Osteocyte (in vitro differentiated cells): ENCODE measurements around the gene DCDC2. TPM values are rescaled to one million over a fixed set of nuclear protein-coding genes. Genes with fewer than 3 reads are reported as not detected.
A peak's percentile ranks its signal among the peaks of the same experiment; 100 is the strongest.
"Not testable (repeated sequence)": the region's sequence is repeated elsewhere in the genome, so short reads cannot be mapped to it uniquely, and the experiment has no call there.

Experiments
- DNase-seq: peaks from one replicate; pipeline ENCODE4 v3.0.0; 2021; ENCODE audit warnings: mixed read lengths; ENCODE audit not compliant: unreplicated experiment; ENCODE audit errors: extremely low spot score
- H3K27ac Mint-ChIP-seq: one replicate; pipeline ENCODE4 v1.8.0; 2021; ENCODE audit warnings: mild to moderate bottlenecking, mixed read lengths; ENCODE audit not compliant: unreplicated experiment
- H3K27me3 Mint-ChIP-seq: one replicate; pipeline ENCODE4 v1.8.0; 2021; ENCODE audit warnings: mixed read lengths; ENCODE audit not compliant: unreplicated experiment
- H3K36me3 Mint-ChIP-seq: one replicate; pipeline ENCODE4 v1.8.0; 2021; ENCODE audit warnings: mixed read lengths; ENCODE audit not compliant: unreplicated experiment
- H3K4me1 Mint-ChIP-seq: one replicate; pipeline ENCODE4 v1.8.0; 2021; ENCODE audit warnings: mixed read lengths; ENCODE audit not compliant: unreplicated experiment
- H3K4me3 Mint-ChIP-seq: one replicate; pipeline ENCODE4 v1.8.0; 2021; ENCODE audit warnings: mild to moderate bottlenecking, moderate library complexity, mixed read lengths; ENCODE audit not compliant: unreplicated experiment
- H3K9me3 Mint-ChIP-seq: one replicate; pipeline ENCODE4 v1.8.0; 2021; ENCODE audit warnings: mixed read lengths; ENCODE audit not compliant: unreplicated experiment
- total RNA-seq: library from RNA; stranded (reverse); gene quantifications from 2 replicates; pipeline ENCODE4 v1.2.1, GENCODE V29; 2021
- TF ChIP-seq, protein P1 (sequence below): fragments of 200-600 bp; sonication (generic); IDR thresholded peaks from 2 replicates; pipeline ENCODE4 v1.5.0; 2021; ENCODE audit warnings: antibody characterized with exemption, mild to moderate bottlenecking, moderate library complexity

Gene DCDC2
- total RNA-seq, 1 donor from 2014 or later, result 1.0 TPM

DNA sequence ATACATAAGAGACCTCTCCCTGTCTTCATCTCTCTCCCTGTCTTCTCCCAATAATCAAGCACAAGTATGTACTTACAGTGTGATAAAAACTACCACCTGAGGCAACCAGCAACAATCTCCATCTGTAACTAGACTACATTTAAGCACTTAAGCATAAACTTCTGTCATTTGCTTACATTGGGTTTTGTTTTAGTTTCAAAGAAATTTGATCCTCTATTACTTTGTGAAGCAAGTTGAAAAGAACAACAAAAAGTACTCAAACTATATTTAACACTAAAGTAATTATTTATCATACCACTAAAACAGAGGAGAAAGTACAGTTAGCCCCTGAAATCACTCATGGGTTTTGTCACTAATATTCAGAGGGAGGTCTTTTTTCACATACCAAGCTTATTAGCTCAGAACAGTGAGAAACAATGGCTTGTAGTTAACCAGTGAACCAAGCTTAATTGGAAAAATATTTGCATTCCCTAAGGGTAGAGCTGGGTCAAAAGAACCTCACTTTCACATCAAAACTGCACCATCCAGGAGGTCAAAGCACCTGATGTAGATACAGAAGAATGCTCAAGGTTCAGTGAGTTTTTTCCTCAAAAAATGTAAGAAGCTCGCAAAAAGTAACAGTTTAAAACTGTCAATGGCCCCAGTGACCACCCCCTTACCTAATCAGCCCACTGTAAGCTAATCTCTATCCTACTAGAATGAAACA lies 34.1 kb downstream of the DCDC2 start:
- Mint-ChIP-seq H3K27ac (no peak overlapping the region), H3K4me3 (no peak overlapping the region), H3K36me3 (no peaks in the 10 kb centered on the region), H3K27me3 (no peaks in the 10 kb centered on the region), H3K4me1 (peaks cover 10% of the 10 kb centered on the region), H3K9me3 (no peaks in the 10 kb centered on the region)
- DNase-seq, result no peak
- TF ChIP-seq, protein P1, sequence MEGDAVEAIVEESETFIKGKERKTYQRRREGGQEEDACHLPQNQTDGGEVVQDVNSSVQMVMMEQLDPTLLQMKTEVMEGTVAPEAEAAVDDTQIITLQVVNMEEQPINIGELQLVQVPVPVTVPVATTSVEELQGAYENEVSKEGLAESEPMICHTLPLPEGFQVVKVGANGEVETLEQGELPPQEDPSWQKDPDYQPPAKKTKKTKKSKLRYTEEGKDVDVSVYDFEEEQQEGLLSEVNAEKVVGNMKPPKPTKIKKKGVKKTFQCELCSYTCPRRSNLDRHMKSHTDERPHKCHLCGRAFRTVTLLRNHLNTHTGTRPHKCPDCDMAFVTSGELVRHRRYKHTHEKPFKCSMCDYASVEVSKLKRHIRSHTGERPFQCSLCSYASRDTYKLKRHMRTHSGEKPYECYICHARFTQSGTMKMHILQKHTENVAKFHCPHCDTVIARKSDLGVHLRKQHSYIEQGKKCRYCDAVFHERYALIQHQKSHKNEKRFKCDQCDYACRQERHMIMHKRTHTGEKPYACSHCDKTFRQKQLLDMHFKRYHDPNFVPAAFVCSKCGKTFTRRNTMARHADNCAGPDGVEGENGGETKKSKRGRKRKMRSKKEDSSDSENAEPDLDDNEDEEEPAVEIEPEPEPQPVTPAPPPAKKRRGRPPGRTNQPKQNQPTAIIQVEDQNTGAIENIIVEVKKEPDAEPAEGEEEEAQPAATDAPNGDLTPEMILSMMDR, result no peak

GRCh38 chr6:24322924-24323323 lies 34.9 kb downstream of the DCDC2 start:
- H3K4me3 Mint-ChIP-seq, result no peak overlapping the region
- no peaks in the 10 kb centered on the region for H3K9me3 Mint-ChIP-seq
- H3K4me1 Mint-ChIP-seq, result peaks cover 10% of the 10 kb centered on the region
- no peak overlapping the region for H3K27ac Mint-ChIP-seq
- H3K27me3 Mint-ChIP-seq, result no peaks in the 10 kb centered on the region
- no peak for DNase-seq
- H3K36me3 Mint-ChIP-seq, result no peaks in the 10 kb centered on the region
- TF ChIP-seq, protein P1, result no peak

DNA sequence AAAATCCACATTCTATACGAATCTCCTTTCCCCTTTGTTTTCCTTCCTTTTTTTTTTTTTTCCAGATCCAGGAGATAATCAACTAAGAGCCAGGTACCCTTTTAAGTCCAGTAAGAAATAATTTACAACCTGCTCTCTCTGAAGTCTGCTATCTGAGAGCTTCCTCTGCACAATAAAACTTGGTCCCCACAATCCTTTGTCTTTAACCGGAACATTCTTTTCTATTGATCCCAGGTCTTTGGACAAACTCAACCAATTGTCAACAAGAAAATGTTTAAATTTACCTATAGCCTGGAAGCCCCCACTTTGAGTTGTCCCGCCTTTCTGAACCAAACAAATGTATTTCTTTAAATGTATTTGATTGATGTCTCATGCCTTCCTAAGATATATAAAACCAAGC lies 35.4 kb downstream of the DCDC2 start:
- H3K4me3 Mint-ChIP-seq, H3K36me3 Mint-ChIP-seq, H3K27ac Mint-ChIP-seq, H3K27me3 Mint-ChIP-seq, H3K9me3 Mint-ChIP-seq, H3K4me1 Mint-ChIP-seq, DNase-seq: not testable (repeated sequence)

DNA sequence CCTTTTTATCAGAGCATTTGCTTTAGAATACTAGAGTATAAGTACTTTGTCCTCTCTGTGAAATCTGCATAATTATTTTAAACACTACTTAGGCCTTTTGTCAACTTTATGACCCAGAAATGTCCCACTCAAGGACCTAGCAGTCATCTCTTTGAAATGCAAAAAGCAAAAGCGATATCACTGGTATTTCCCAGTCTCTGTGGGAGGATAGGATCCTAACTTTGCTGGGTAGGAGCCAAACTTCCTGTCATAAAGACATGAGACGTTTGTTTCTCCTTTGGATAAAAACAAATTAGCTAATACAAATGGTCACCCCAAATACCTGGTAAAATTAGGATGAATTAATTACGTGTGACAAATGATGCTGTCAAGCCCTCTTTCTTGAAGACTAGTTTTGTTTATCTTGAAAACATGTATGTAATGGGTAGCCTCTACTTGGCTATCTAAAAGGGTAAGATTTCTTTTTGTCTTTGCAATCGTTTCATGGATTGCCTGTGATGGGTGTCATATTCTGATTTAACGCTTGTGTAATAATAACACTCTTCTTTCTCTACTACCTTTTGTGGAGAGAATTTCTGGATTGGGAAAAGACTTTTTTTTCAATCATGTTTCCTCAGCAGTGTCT lies 36.2 kb downstream of the DCDC2 start:
- Mint-ChIP-seq H3K36me3 (no peaks in the 10 kb centered on the region), H3K27me3 (no peaks in the 10 kb centered on the region), H3K4me3 (no peak overlapping the region), H3K9me3 (no peaks in the 10 kb centered on the region), H3K27ac (no peak overlapping the region), H3K4me1 (peaks cover 10% of the 10 kb centered on the region)
- TF ChIP-seq, protein P1, result no peak
- DNase-seq, result no peak

GRCh38 chr6:24313251-24314141 lies 44.4 kb downstream of the DCDC2 start:
- no peaks in the 10 kb centered on the region for H3K9me3 Mint-ChIP-seq
- DNase-seq, result no peak
- no peaks in the 10 kb centered on the region for H3K36me3 Mint-ChIP-seq
- TF ChIP-seq, protein P1, result no peak
- H3K27ac Mint-ChIP-seq, result peak overlapping the region; percentile 57
- no peaks in the 10 kb centered on the region for H3K27me3 Mint-ChIP-seq
- peaks cover 20% of the 10 kb centered on the region for H3K4me1 Mint-ChIP-seq
- H3K4me3 Mint-ChIP-seq, result peak overlapping the region; percentile 11

DNA sequence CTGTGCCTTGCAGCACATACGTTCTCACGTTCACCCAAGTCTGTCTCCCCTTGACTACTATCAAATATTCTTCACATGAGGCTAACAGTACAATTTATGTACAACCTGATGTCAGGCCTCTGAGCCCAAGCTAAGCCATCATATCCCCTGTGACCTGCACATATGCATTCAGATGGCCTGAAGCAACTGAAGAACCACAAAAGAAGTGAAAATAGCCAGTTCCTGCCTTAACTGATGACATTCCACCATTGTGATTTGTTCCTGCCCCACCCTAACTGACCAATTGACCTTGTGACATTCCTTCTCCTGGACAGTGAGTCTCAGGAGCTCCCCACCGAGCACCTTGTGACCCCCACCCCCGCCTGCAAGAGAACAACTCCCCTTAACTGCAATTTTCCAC lies 46.1 kb downstream of the DCDC2 start:
- H3K4me3 Mint-ChIP-seq, H3K27me3 Mint-ChIP-seq, H3K9me3 Mint-ChIP-seq, H3K27ac Mint-ChIP-seq, H3K36me3 Mint-ChIP-seq, DNase-seq: not testable (repeated sequence)
- H3K4me1 Mint-ChIP-seq, result peaks cover 37% of the 10 kb centered on the region
